Fibroblast of peridontal ligament (primary cell): ENCODE measurements around the gene ZNF441.
"Not testable (repeated sequence)": the region's sequence is repeated elsewhere in the genome, so short reads cannot be mapped to it uniquely, and the experiment has no call there.

Experiments used
- DNase-seq: peaks from one replicate; pipeline ENCODE4 v3.0.0-alpha.2; 2010; ENCODE audit errors: extremely low read depth

ZNF441 gene

GRCh38 chr19:11780431-11781020 lies 13.7 kb downstream of the ZNF441 start:
- no peak for DNase-seq

- DNase-seq: peak; percentile 8
These were observed 14.7 kb downstream of the ZNF441 start for GRCh38 chr19:11781295-11782057.

GRCh38 chr19:11783767-11784166 lies 17.0 kb downstream of the ZNF441 start:
- no peak for DNase-seq

- DNase-seq: no peak
These were observed 17.6 kb downstream of the ZNF441 start for GRCh38 chr19:11784356-11784755.

- no peak for DNase-seq
These were observed 20.7 kb downstream of the ZNF441 start for GRCh38 chr19:11787536-11787935.

- no peak for DNase-seq
These were observed 26.1 kb downstream of the ZNF441 start for GRCh38 chr19:11792942-11793341.

- peak; percentile 87 for DNase-seq
These were observed 30.7 kb downstream of the ZNF441 start for GRCh38 chr19:11797491-11797890.

- DNase-seq: peak; percentile 85
These were observed 31.9 kb downstream of the ZNF441 start, which contains the start of gene ZNF491 for GRCh38 chr19:11798391-11799330. TSS of gene ZNF491 (plus strand) at chr19:11798523. CDS start at chr19:11805954, 7,431 bp downstream.

GRCh38 chr19:11806354-11807098 lies 39.7 kb downstream of the ZNF441 start:
- peak; percentile 9 for DNase-seq

GRCh38 chr19:11807099-11807380 lies 40.2 kb downstream of the ZNF441 start:
- no peak for DNase-seq

- DNase-seq: no peak
These were observed 46.9 kb downstream of the ZNF441 start for GRCh38 chr19:11813703-11814028.

- DNase-seq: peak; percentile 90
These were observed 47.4 kb downstream of the ZNF441 start, which contains the start of gene ZNF440 for GRCh38 chr19:11814029-11814699. TSS of gene ZNF440 (plus strand) at chr19:11814273. CDS start at chr19:11814448, 175 bp downstream.

- DNase-seq: peak; percentile 58
These were observed 47.9 kb downstream of the ZNF441 start for GRCh38 chr19:11814700-11815035.

- peak; percentile 51 for DNase-seq
These were observed 54.8 kb downstream of the ZNF441 start for GRCh38 chr19:11821474-11822109.

- not testable (repeated sequence) for DNase-seq
These were observed 62.4 kb downstream of the ZNF441 start for GRCh38 chr19:11828957-11829876.

GRCh38 chr19:11832253-11832912 lies 65.6 kb downstream of the ZNF441 start:
- DNase-seq: no peak

GRCh38 chr19:11833541-11833940 lies 66.7 kb downstream of the ZNF441 start:
- DNase-seq: no peak
